Smooth muscle cell (in vitro differentiated cells): ENCODE results near the gene GALNT1. TPM values are rescaled to one million over a fixed set of nuclear protein-coding genes. Genes with fewer than 3 reads are reported as not detected.

Source experiments
- DNase-seq: peaks from one replicate; lab custom pipeline; 2025; ENCODE audit not compliant: unreplicated experiment; lab: John Stamatoyannopoulos, UW
- H2AFZ ChIP-seq: fragments of 200-600 bp; sonication (generic); 2 replicates; pipeline ENCODE4 v1.6.0; 2016; ENCODE audit warnings: antibody characterized with exemption, low read depth, mild to moderate bottlenecking
- H3F3A ChIP-seq: fragments of 200-600 bp; sonication (generic); 2 replicates; pipeline ENCODE4 v1.6.0; 2017; ENCODE audit warnings: antibody characterized with exemption, low read depth
- H3K27ac ChIP-seq: fragments of 200-600 bp; sonication (generic); 2 replicates; pipeline ENCODE4 v1.5.1; 2016; ENCODE audit warnings: low read depth, mild to moderate bottlenecking
- H3K27me3 ChIP-seq: fragments of 200-600 bp; sonication (generic); 2 replicates; pipeline ENCODE4 v1.6.1; 2016; ENCODE audit warnings: low read depth, mild to moderate bottlenecking
- H3K36me3 ChIP-seq: fragments of 200-600 bp; sonication (generic); 2 replicates; pipeline ENCODE4 v1.5.1; 2016; ENCODE audit warnings: low read depth
- H3K4me1 ChIP-seq: fragments of 200-600 bp; sonication (generic); 2 replicates; pipeline ENCODE4 v1.5.1; 2016; ENCODE audit warnings: low read depth
- H3K4me2 ChIP-seq: fragments of 200-600 bp; sonication (generic); 2 replicates; pipeline ENCODE4 v1.6.0; 2016; ENCODE audit warnings: mild to moderate bottlenecking
- H3K4me3 ChIP-seq: fragments of 200-600 bp; sonication (generic); 2 replicates; pipeline ENCODE4 v1.5.1; 2016; ENCODE audit warnings: mild to moderate bottlenecking
- H3K79me2 ChIP-seq: fragments of 200-600 bp; sonication (generic); 2 replicates; pipeline ENCODE4 v1.6.0; 2016; ENCODE audit warnings: low read depth, mild to moderate bottlenecking
- H3K9ac ChIP-seq: fragments of 200-600 bp; sonication (generic); 2 replicates; pipeline ENCODE4 v1.6.0; 2016; ENCODE audit warnings: low read depth
- H3K9me3 ChIP-seq: fragments of 200-600 bp; sonication (generic); replicated peaks from 2 replicates; pipeline ENCODE4 v1.5.1; 2016; ENCODE audit warnings: low read depth
- H4K20me1 ChIP-seq: fragments of 200-600 bp; sonication (generic); 2 replicates; pipeline ENCODE4 v1.6.0; 2016; ENCODE audit warnings: low read depth
- WGBS: methylation state at CpG from one replicate; pipeline ENCODE4 v1.1.7; 2016; ENCODE audit warnings: low lambda C conversion rate; 5-methylcytosine and 5-hydroxymethylcytosine counted together
- polyA plus RNA-seq: library from polyadenylated mRNA; unstranded; fragments of >200 nt; fragmentation: Nextera tagmentation; extraction: Ambion mirVana; gene quantifications from 2 replicates; pipeline ENCODE4 v1.2.1, GENCODE V29; 2016
- total RNA-seq: library from RNA; depleted of rRNA; stranded (reverse); fragments of >200 nt; gene quantifications from 2 replicates; pipeline ENCODE4 v1.2.3, GENCODE V29; 2014
- TF ChIP-seq, protein P1 (sequence below): fragments of 200-600 bp; sonication (generic); IDR thresholded peaks from 2 replicates; pipeline ENCODE4 v1.5.1; 2017; ENCODE audit warnings: borderline replicate concordance, mild to moderate bottlenecking, antibody characterized with exemption; ENCODE audit not compliant: insufficient read depth, poor library complexity, severe bottlenecking

Gene GALNT1
- total and polyA plus RNA-seq, 2 experiments from 2014 or later = 151 to 195 TPM

DNA sequence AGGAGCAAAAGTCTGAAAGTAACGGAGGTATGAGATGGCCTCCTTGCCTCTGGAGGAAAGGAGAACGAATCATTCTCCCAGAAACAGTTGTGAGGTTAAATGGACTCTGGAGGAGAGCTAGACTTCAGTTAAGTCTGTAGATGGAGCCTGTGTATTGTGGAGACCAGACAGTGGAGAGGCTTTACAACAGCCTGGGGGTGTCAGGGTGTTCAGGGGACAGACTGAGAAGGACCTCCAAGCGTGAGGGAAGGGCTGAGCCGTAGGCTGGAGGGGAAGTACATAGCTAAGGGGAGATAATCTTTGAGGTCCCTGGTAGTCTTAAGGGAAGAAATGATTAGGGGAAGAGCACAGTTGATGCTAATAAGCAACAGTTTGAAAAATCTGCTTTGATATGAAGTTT, 76.6 kb downstream of the GALNT1 start:
- no peak overlapping the region for H3K9ac ChIP-seq
- H3K27ac ChIP-seq = no peak overlapping the region
- H3K4me3 ChIP-seq = no peak overlapping the region
- DNase-seq = no peak
- peaks cover 60% of the 10 kb centered on the region for H4K20me1 ChIP-seq
- no peaks in the 10 kb centered on the region for H3K9me3 ChIP-seq
- H3K4me2 ChIP-seq = no peak overlapping the region
- H3K4me1 ChIP-seq = no peaks in the 10 kb centered on the region
- H3K27me3 ChIP-seq = no peaks in the 10 kb centered on the region
- H3K36me3 ChIP-seq = no peaks in the 10 kb centered on the region
- H2AFZ ChIP-seq = no peak overlapping the region
- WGBS = 89% methylated on average over 4 of the region's 4 CpGs
- TF ChIP-seq, protein P1, sequence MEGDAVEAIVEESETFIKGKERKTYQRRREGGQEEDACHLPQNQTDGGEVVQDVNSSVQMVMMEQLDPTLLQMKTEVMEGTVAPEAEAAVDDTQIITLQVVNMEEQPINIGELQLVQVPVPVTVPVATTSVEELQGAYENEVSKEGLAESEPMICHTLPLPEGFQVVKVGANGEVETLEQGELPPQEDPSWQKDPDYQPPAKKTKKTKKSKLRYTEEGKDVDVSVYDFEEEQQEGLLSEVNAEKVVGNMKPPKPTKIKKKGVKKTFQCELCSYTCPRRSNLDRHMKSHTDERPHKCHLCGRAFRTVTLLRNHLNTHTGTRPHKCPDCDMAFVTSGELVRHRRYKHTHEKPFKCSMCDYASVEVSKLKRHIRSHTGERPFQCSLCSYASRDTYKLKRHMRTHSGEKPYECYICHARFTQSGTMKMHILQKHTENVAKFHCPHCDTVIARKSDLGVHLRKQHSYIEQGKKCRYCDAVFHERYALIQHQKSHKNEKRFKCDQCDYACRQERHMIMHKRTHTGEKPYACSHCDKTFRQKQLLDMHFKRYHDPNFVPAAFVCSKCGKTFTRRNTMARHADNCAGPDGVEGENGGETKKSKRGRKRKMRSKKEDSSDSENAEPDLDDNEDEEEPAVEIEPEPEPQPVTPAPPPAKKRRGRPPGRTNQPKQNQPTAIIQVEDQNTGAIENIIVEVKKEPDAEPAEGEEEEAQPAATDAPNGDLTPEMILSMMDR = no peak
- H3F3A ChIP-seq = no peaks in the 10 kb centered on the region
- H3K79me2 ChIP-seq = peaks cover 84% of the 10 kb centered on the region

DNA sequence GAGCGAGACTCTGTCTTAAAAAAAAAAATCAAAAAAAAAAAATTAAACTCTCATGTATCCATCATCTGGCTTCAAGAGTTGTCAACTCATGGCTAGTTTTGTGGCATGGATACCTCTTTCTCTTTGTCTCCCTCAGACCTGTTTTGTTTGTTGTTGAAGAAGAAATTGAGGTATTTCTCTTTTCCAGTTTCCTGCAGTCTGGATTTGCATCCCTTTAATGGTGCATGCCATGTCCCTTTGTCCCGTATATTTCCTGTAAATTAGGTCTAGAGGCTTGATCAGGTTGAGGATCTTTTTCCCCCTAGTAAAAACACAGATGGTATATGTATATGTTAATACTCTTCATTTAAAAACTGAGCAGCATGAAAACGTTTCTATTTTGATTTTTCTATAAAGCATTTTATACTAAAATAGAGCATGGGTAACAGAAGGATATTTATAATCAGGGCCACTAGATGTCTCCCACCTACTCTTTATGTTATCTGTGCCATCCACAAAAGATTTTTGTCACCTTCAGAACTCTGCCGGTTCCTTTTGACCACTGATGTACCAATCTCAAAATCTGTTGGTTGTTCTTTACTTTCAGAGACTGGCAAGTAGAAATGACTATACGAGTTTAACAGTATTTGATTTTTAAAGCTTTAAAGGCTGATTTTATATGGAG, 80.1 kb downstream of the GALNT1 start:
- TF ChIP-seq, protein P1 = peak; percentile 4
- Histone ChIP-seq H3K27ac (no peak overlapping the region), H3K9me3 (no peaks in the 10 kb centered on the region), H3K4me1 (no peaks in the 10 kb centered on the region), H3F3A (no peaks in the 10 kb centered on the region), H3K4me2 (no peak overlapping the region), H4K20me1 (peaks cover 41% of the 10 kb centered on the region), H3K9ac (no peak overlapping the region), H3K36me3 (peaks cover 16% of the 10 kb centered on the region), H2AFZ (no peak overlapping the region), H3K79me2 (peaks cover 52% of the 10 kb centered on the region), H3K27me3 (no peaks in the 10 kb centered on the region), H3K4me3 (no peak overlapping the region)
- DNase-seq = no peak
- WGBS = 71% methylated on average over 5 of the region's 5 CpGs

DNA sequence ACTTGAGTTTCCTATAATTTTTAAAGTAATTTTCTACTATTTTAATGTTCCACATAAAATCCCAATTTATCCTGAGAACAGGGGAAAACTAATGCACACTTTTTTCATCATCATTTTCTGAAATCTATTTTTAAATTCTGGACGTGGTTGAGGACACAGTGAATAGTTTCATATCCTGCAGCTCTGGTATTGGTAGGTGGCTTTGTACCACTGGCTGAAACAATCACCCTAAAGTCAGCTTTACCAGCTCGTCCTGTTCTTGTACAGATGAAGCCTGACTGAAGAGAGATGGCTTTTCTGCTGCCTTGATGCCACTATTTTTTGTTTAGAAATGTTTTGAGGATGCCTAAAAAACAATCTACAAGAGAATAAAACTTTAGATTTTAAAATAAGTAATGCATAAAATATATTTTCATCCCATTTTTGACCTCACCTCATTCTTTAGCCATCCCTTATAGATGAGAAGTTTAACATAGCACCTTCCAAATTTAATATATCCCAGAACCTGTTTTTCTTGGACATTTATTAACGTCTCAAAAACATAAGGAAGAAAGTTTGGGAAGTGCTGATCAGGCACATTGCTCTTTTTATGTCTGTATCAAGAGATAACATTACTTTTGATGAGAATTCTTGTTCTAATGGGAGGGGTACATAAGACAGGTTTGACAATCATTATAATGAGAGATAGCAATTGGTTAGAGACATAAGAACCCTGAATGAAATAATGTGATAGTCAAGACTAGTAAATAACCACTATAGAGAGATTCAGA, 80.9 kb downstream of the GALNT1 start:
- Histone ChIP-seq H3K4me3 (no peak overlapping the region), H3K79me2 (peaks cover 45% of the 10 kb centered on the region), H3K36me3 (peaks cover 25% of the 10 kb centered on the region), H3K27me3 (no peaks in the 10 kb centered on the region), H2AFZ (no peak overlapping the region), H3K4me1 (no peaks in the 10 kb centered on the region), H4K20me1 (peaks cover 36% of the 10 kb centered on the region), H3K4me2 (no peak overlapping the region), H3K9me3 (no peaks in the 10 kb centered on the region), H3K27ac (no peak overlapping the region), H3K9ac (no peak overlapping the region), H3F3A (no peaks in the 10 kb centered on the region)
- TF ChIP-seq, protein P1 = no peak
- no peak for DNase-seq
- 78% methylated on average over 3 of the region's 3 CpGs for WGBS
